HUES6 (cell line): ENCODE data around the gene PAN3.

Experiments used
- H3K27ac ChIP-seq: 2 replicates; pipeline ENCODE4 v1.7.0; 2013; ENCODE audit warnings: low read depth, mild to moderate bottlenecking, low read length, inconsistent platforms
- H3K27me3 ChIP-seq: 2 replicates; pipeline ENCODE4 v1.6.1; 2013; ENCODE audit warnings: low read length; ENCODE audit not compliant: control insufficient read depth, insufficient read depth
- H3K36me3 ChIP-seq: 2 replicates; pipeline ENCODE4 v1.6.1; 2013; ENCODE audit warnings: low read length; ENCODE audit not compliant: control insufficient read depth, insufficient read depth
- H3K4me1 ChIP-seq: 2 replicates; pipeline ENCODE4 v1.6.1; 2013; ENCODE audit warnings: low read length; ENCODE audit not compliant: control insufficient read depth, insufficient read depth
- H3K4me3 ChIP-seq: 2 replicates; pipeline ENCODE4 v1.5.1; 2013; ENCODE audit warnings: low read depth, low read length
- H3K9ac ChIP-seq: one replicate; pipeline ENCODE4 v1.6.1; 2013; ENCODE audit warnings: mild to moderate bottlenecking, low read length
- H3K9me3 ChIP-seq: 2 replicates; pipeline ENCODE4 v1.6.1; 2013; ENCODE audit warnings: low read depth, low read length; ENCODE audit not compliant: control insufficient read depth, insufficient read depth

PAN3 gene

GRCh38 chr13:28337166-28338005 is 199.0 kb downstream of the PAN3 start:
- no peaks in the 10 kb centered on the region for H3K27me3 ChIP-seq
- H3K4me1 ChIP-seq, result peaks cover 6% of the 10 kb centered on the region; the same call in 1 of the 2 replicates
- H3K9ac ChIP-seq, result no peak overlapping the region
- H3K27ac ChIP-seq, result no peak overlapping the region
- peaks cover 3% of the 10 kb centered on the region; the same call in 1 of the 2 replicates for H3K36me3 ChIP-seq
- no peak overlapping the region for H3K4me3 ChIP-seq
- H3K9me3 ChIP-seq, result no peaks in the 10 kb centered on the region

GRCh38 chr13:28338006-28338574 is 199.7 kb downstream of the PAN3 start:
- Histone ChIP-seq H3K4me3 (no peak overlapping the region), H3K36me3 (no peaks in the 10 kb centered on the region), H3K27ac (no peak overlapping the region), H3K9me3 (no peaks in the 10 kb centered on the region), H3K4me1 (peaks cover 6% of the 10 kb centered on the region; the same call in 1 of the 2 replicates), H3K27me3 (no peaks in the 10 kb centered on the region), H3K9ac (no peak overlapping the region)

DNA sequence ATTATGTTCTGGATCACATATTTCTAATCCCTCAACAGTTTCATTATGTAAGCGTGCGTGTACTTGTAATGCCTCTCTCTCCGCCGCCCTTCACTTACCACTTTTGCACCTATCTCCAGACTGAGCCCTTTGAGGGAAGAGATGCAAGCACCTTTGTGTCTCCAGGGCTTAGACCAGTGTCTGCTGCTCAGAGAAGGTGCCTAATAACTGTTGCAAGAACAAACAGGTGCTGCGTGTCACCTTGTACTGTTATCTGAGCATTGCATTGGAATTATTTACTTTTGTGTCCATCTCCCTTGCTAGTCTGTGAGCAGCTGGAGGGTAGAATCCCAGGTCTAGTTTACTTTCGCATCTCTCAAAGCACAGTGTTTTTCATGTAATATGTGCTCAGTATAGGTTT is 200.4 kb downstream of the PAN3 start:
- Histone ChIP-seq H3K27me3 (no peaks in the 10 kb centered on the region), H3K4me3 (no peak overlapping the region), H3K27ac (no peak overlapping the region), H3K9ac (no peak overlapping the region), H3K4me1 (peaks cover 6% of the 10 kb centered on the region; the same call in 1 of the 2 replicates), H3K36me3 (no peaks in the 10 kb centered on the region), H3K9me3 (no peaks in the 10 kb centered on the region)

GRCh38 chr13:28339419-28339818 is 201.1 kb downstream of the PAN3 start:
- Histone ChIP-seq H3K27me3 (no peaks in the 10 kb centered on the region), H3K9me3 (no peaks in the 10 kb centered on the region), H3K9ac (no peak overlapping the region), H3K4me3 (no peak overlapping the region), H3K4me1 (peaks cover 6% of the 10 kb centered on the region; the same call in 1 of the 2 replicates), H3K36me3 (no peaks in the 10 kb centered on the region), H3K27ac (no peak overlapping the region)

DNA sequence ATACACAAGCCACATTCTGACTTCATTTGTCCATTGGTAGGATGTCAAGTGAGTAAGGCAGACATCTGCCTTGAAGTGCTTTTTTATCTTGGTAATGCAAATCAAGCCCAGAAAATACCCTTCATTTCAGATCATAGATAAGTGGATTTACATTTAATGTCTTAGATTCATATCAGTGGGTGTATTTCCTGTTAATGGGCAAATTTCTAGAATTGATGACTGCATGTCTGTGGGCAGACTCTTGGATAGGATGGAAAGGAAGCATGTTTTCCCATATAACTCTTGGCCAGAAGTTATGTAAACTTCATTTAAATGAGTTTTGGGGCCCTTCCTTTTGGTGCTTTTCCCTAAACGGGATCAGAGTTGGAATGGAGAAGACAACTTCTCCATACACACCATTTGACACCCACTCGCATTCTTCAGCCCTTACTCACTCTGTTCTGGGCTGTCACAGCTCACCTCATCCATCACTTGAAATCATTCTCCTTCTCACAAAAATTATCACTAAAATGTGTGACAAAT is 202.0 kb downstream of the PAN3 start:
- no peak overlapping the region for H3K9ac ChIP-seq
- H3K27me3 ChIP-seq, result no peaks in the 10 kb centered on the region
- H3K36me3 ChIP-seq, result no peaks in the 10 kb centered on the region

DNA sequence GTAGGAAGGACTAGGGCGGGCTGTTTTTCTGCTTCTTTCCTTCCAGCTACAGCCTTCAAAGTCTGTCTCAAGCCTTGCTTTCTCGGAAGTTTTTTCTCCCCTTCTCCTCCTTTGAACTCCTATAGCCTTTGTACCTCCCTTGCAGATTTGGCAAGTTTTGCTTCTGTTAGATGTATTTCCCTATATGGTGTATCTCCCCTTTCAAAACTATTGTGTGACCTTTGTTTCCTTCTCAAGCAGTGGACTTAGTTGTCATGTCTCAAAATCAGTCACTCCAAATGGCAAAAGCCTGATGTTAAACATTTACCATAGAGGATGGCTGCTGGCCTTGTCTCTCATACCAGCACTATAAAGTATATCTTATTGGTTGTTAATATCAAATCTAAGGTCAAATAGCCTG is 203.9 kb downstream of the PAN3 start:
- Histone ChIP-seq H3K4me1 (peaks cover 9% of the 10 kb centered on the region; the same call in 1 of the 2 replicates), H3K9ac (no peak overlapping the region), H3K27ac (no peak overlapping the region), H3K9me3 (no peaks in the 10 kb centered on the region), H3K27me3 (no peaks in the 10 kb centered on the region), H3K4me3 (no peak overlapping the region), H3K36me3 (no peaks in the 10 kb centered on the region)

More for the DNA sequence above, 202.0 kb downstream of the PAN3 start:
- Histone ChIP-seq H3K4me3 (no peak overlapping the region), H3K9me3 (no peaks in the 10 kb centered on the region), H3K4me1 (peaks cover 6% of the 10 kb centered on the region; the same call in 1 of the 2 replicates), H3K27ac (no peak overlapping the region)

DNA sequence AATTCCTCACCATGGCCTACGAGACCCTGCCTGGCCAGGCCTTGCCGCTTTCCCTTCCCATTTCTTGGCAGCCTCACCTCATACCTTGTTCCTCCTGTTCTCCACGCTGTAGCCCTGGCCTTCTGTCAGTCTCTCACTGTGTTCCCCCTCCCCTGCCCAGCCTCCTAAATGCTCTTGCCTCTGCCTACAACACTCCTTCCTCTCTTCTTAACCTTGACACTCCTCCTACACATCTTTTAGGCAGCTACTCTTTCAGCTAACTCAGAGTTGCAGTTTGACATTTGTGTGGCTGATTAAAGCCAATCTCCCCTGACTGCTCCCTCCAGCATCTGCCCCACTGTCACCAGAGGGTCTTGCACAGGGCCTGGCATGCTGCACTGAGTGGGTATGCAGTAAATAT is 205.8 kb downstream of the PAN3 start:
- H3K9ac ChIP-seq, result no peak overlapping the region
- no peaks in the 10 kb centered on the region for H3K36me3 ChIP-seq
- peaks cover 3% of the 10 kb centered on the region; the same call in 1 of the 2 replicates for H3K4me1 ChIP-seq
- no peak overlapping the region for H3K27ac ChIP-seq
- no peak overlapping the region for H3K4me3 ChIP-seq
- H3K27me3 ChIP-seq, result no peaks in the 10 kb centered on the region
- no peaks in the 10 kb centered on the region for H3K9me3 ChIP-seq
